A549 (cell line): ENCODE results near the gene CEP112.

Source experiments
- BHLHE40 ChIP-seq: IDR thresholded peaks from 2 replicates; pipeline ENCODE4 v1.6.1; 2012; ENCODE audit warnings: low read depth, low read length, inconsistent platforms
- CEBPB ChIP-seq, 2 experiments: fragments of >200 bp in 1 of 2; sonication (Bioruptor Twin) in 1 of 2; formaldehyde crosslinking in 1 of 2; IDR thresholded peaks; 2 replicates each; pipeline ENCODE4 v1.6.1; 2012 to 2016
- CTCF ChIP-seq: fragments of >200 bp; sonication (Bioruptor Twin); formaldehyde crosslinking; IDR thresholded peaks from 3 replicates; pipeline ENCODE4 v1.5.1; 2016
- HOXA7 ChIP-seq: fragments of 250-450 bp; sonication (Bioruptor Pico); IDR thresholded peaks from 2 replicates; pipeline ENCODE4 v1.5.0; 2020; ENCODE audit warnings: mild to moderate bottlenecking, moderate library complexity
- KDM1A ChIP-seq: fragments of 200-600 bp; sonication (generic); IDR thresholded peaks from 2 replicates; pipeline ENCODE4 v1.6.1; 2016; ENCODE audit warnings: low read depth, mild to moderate bottlenecking
- NFE2L2 ChIP-seq: fragments of 150-350 bp; conservative IDR thresholded peaks from 2 replicates; pipeline ENCODE4 v1.6.1; 2014; ENCODE audit warnings: low read length
- NPAS2 ChIP-seq: fragments of 250-450 bp; sonication (Bioruptor Pico); IDR thresholded peaks from 2 replicates; pipeline ENCODE4 v1.8.0; 2022; ENCODE audit warnings: mild to moderate bottlenecking, moderate library complexity, borderline replicate concordance
- POLR2A ChIP-seq: IDR thresholded peaks from 2 replicates; pipeline ENCODE4 v1.6.1; 2012; ENCODE audit warnings: mild to moderate bottlenecking, low read length
- RAD21 ChIP-seq, 2 experiments: fragments of >200 bp in 1 of 2; sonication (Bioruptor Twin) in 1 of 2; formaldehyde crosslinking in 1 of 2; IDR thresholded peaks in 1 of 2; conservative IDR thresholded peaks in 1 of 2; 2 replicates in 1 of 2; 3 replicates in 1 of 2; pipeline ENCODE4 v1.6.1; 2012 to 2018; ENCODE audit warnings: inconsistent platforms in 1 of 2
- ZSCAN20 ChIP-seq: fragments of 250-450 bp; sonication (Bioruptor Pico); IDR thresholded peaks from 2 replicates; pipeline ENCODE4 v1.8.0; 2022; ENCODE audit warnings: mild to moderate bottlenecking, moderate library complexity

- TF ChIP-seq POLR2A (no peak), KDM1A (no peak), HOXA7 (CRISPR knock-in tag) (no peak), NFE2L2 (no peak), CEBPB (IDR thresholded peaks at IDR 0.05) (no peak), RAD21 (conservative IDR thresholded peaks at IDR 0.05 in 1 of 2, IDR thresholded peaks at IDR 0.05 in 1 of 2) (no peak), ZSCAN20 (no peak), CTCF (no peak), BHLHE40 (no peak), NPAS2 (CRISPR knock-in tag) (no peak)
Measured at GRCh38 chr17:66198242-66198641, 6.3 kb upstream of the CEP112 start.
